Heart left ventricle (tissue), 13 donors: ENCODE data around the gene CDC42SE1.

Experiments
- POLR2A ChIP-seq, 2 donors: fragments of 450-650 bp; IDR thresholded peaks; one replicate each; pipeline ENCODE4 v1.6.1; 2017; ENCODE audit warnings: antibody characterized with exemption in 2 of 2, mild to moderate bottlenecking in 2 of 2, moderate library complexity in 2 of 2
- TF ChIP-seq, protein P1 (sequence below), 12 donors: fragments of 200-600 bp; sonication (generic) in 4 of 12; IDR thresholded peaks; one replicate each; pipeline versions ENCODE4 v1.5.0 to v1.8.0; 2018 to 2022; ENCODE audit warnings: antibody characterized with exemption in 12 of 12, mild to moderate bottlenecking in 5 of 12
- donor health status: ischemic (EF 13 %, LVEDD 7.1; RV severe dilation, severe dysfunction).
- donor health status: DM: no; HTN: yes; CAD: no.
- donor health status: DM: no; HTN: no; CAD: no.
- donor health status: ischemic (EF 25% LVEDD 6.9; RV normal size, moderate dysfunction).
- donor health status: ischemic (EF 25% LVEDD 5.7; RV mildly dilated, moderate dysfunction).
- donor health status: ischemic (EF 35%, LVEDD 5.7; RV mildly dilated, moderate dysfunction).
- donor health status: nonischemic (EF 11% LVEDD 7.7; RV severe dilation, severe dysfunction).
- donor health status: DM: yes; HTN: yes; CAD: no.
- donor health status: PGD.
- donor health status: ischemic (EF 29% LVEDD 5.4; RV normal size, mild dysfunction).
- donor health status: nonischemic (EF 23%, LVEDD 6.1; RV moderate dilation, normal function).

DNA sequence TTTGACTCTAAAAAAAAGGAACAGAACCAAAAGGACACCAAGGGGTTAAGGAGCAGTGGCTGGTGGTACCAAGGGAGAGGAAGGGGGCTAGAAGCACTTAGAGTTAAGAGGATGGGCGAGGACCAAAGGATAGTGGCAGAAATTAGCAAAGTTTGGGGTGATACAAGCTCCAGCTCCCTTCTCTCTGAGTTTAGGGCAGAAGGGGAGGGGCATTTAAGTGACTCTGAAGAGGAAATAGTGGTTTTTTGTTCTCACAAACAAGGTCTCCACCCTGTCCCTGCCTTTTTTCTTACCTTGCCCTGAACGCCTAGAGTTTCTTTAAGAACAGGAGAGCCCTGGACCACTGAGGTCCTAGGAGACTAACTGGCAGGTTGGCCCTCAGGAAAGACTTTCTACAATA lies 3.3 kb downstream of the CDC42SE1 start:
- TF ChIP-seq, protein P1, sequence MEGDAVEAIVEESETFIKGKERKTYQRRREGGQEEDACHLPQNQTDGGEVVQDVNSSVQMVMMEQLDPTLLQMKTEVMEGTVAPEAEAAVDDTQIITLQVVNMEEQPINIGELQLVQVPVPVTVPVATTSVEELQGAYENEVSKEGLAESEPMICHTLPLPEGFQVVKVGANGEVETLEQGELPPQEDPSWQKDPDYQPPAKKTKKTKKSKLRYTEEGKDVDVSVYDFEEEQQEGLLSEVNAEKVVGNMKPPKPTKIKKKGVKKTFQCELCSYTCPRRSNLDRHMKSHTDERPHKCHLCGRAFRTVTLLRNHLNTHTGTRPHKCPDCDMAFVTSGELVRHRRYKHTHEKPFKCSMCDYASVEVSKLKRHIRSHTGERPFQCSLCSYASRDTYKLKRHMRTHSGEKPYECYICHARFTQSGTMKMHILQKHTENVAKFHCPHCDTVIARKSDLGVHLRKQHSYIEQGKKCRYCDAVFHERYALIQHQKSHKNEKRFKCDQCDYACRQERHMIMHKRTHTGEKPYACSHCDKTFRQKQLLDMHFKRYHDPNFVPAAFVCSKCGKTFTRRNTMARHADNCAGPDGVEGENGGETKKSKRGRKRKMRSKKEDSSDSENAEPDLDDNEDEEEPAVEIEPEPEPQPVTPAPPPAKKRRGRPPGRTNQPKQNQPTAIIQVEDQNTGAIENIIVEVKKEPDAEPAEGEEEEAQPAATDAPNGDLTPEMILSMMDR (IDR thresholded peaks at IDR 0.05): no peak
- no peak for TF ChIP-seq POLR2A (IDR thresholded peaks at IDR 0.05)
